Activated naive CD4-positive, alpha-beta T cell treated with anti-CD3 and anti-CD28 coated beads for 36 hours (primary cell): ENCODE measurements around the gene SNW1. TPM values are rescaled to one million over a fixed set of nuclear protein-coding genes. Genes with fewer than 3 reads are reported as not detected.
A peak's percentile ranks its signal among the peaks of the same experiment; 100 is the strongest.
"Not testable (repeated sequence)": the region's sequence is repeated elsewhere in the genome, so short reads cannot be mapped to it uniquely, and the experiment has no call there.

Experiments
- CTCF ChIA-PET: fragments of 350-600 bp; sonication (Branson Sonifier 250); formaldehyde crosslinking; loops from one replicate; lab custom pipeline; 2021; ENCODE audit warnings: antibody characterized with exemption; lab: Charles Lee
- DNase-seq: peaks from one replicate; pipeline ENCODE4 v3.0.0-alpha.2; 2020
- H3K27ac Mint-ChIP-seq: one replicate; pipeline ENCODE4 v1.8.0; 2021; ENCODE audit warnings: mild to moderate bottlenecking, mixed read lengths
- H3K27me3 Mint-ChIP-seq: one replicate; pipeline ENCODE4 v1.8.0; 2021; ENCODE audit warnings: low read depth, mixed read lengths
- H3K36me3 Mint-ChIP-seq: one replicate; pipeline ENCODE4 v1.8.0; 2021; ENCODE audit warnings: low read depth, mixed read lengths
- H3K4me1 Mint-ChIP-seq: one replicate; pipeline ENCODE4 v1.8.0; 2021; ENCODE audit warnings: low read depth, mixed read lengths
- H3K4me3 Mint-ChIP-seq: one replicate; pipeline ENCODE4 v1.8.0; 2021; ENCODE audit warnings: mild to moderate bottlenecking, moderate library complexity, mixed read lengths
- H3K9me3 Mint-ChIP-seq: one replicate; pipeline ENCODE4 v1.8.0; 2021; ENCODE audit warnings: mixed read lengths
- intact Hi-C: fragments of 100-400 bp; cut with micrococcal nuclease; formaldehyde crosslinking; loops from one replicate; pipeline ENCODE4 v1.15.1; 2023
- total RNA-seq, 2 experiments: library from RNA; stranded (reverse); gene quantifications; one replicate each; pipeline ENCODE4 v1.2.3, GENCODE V29; 2021

Gene SNW1
- total RNA-seq: 100 to 1,000 TPM; 117 to 129 TPM

- intact Hi-C loops: loop anchor here (1.0 to 5.0 kb wide), 8 partner anchors 40 to 662 kb away; partner anchors contain the start of genes ADCK1, ALKBH1, CIPC and GSTZ1
- Mint-ChIP-seq H3K27ac (peak within 1 kb of the TSS; percentile 95), H3K27me3 (no peaks in the 10 kb centered on the region), H3K36me3 (peaks cover 17% of the 10 kb centered on the region), H3K9me3 (no peaks in the 10 kb centered on the region), H3K4me3 (peak within 1 kb of the TSS; percentile 94), H3K4me1 (peaks cover 32% of the 10 kb centered on the region)
- CTCF ChIA-PET: interaction anchor here (0.6 to 1.7 kb wide), 3 partner anchors 19 to 643 kb away, joined by 4 to 6 read pairs (median 4); partner anchors contain the start of gene ADCK1
- peak; percentile 95 for DNase-seq
Measured at GRCh38 chr14:77760381-77761204, at the start of gene SNW1. Gene SNW1 (minus strand): TSS chr14:77761156. CDS start chr14:77761127, 29 bp downstream.

GRCh38 chr14:77809011-77809410, 48.1 kb upstream of the SNW1 start:
- Mint-ChIP-seq H3K9me3 (no peaks in the 10 kb centered on the region), H3K27ac (no peak overlapping the region), H3K4me1 (no peaks in the 10 kb centered on the region), H3K36me3 (no peaks in the 10 kb centered on the region), H3K27me3 (no peaks in the 10 kb centered on the region), H3K4me3 (no peak overlapping the region)
- CTCF ChIA-PET: no interaction called here
- no peak for DNase-seq
- intact Hi-C loops: no loop called here

GRCh38 chr14:77808250-77808649, 47.3 kb upstream of the SNW1 start:
- Mint-ChIP-seq H3K27me3 (no peaks in the 10 kb centered on the region), H3K9me3 (no peaks in the 10 kb centered on the region), H3K4me1 (no peaks in the 10 kb centered on the region), H3K36me3 (no peaks in the 10 kb centered on the region), H3K4me3 (no peak overlapping the region), H3K27ac (no peak overlapping the region)
- CTCF ChIA-PET: no interaction called here
- intact Hi-C loops: no loop called here
- DNase-seq: no peak

GRCh38 chr14:77805706-77806105, 44.8 kb upstream of the SNW1 start:
- no peaks in the 10 kb centered on the region for H3K9me3 Mint-ChIP-seq
- no peaks in the 10 kb centered on the region for H3K4me1 Mint-ChIP-seq
- no peak overlapping the region for H3K27ac Mint-ChIP-seq
- no peaks in the 10 kb centered on the region for H3K27me3 Mint-ChIP-seq
- H3K4me3 Mint-ChIP-seq: no peak overlapping the region
- intact Hi-C loops: no loop called here
- H3K36me3 Mint-ChIP-seq: no peaks in the 10 kb centered on the region
- CTCF ChIA-PET: no interaction called here
- DNase-seq: no peak

- H3K9me3 Mint-ChIP-seq: no peaks in the 10 kb centered on the region
- no peaks in the 10 kb centered on the region for H3K36me3 Mint-ChIP-seq
- H3K4me3 Mint-ChIP-seq: no peak overlapping the region
- CTCF ChIA-PET: interaction anchor here (0.6 kb wide), 1 partner anchor 947 kb away, joined by 3 read pairs; no protein-coding TSS in a partner anchor
- H3K4me1 Mint-ChIP-seq: peaks cover 6% of the 10 kb centered on the region
- H3K27ac Mint-ChIP-seq: no peak overlapping the region
- H3K27me3 Mint-ChIP-seq: no peaks in the 10 kb centered on the region
- intact Hi-C loops: loop anchor here (1.0 kb wide), 2 partner anchors 149 to 503 kb away; no protein-coding TSS in a partner anchor
- DNase-seq: peak; percentile 64
Measured at GRCh38 chr14:77804592-77804991, 43.6 kb upstream of the SNW1 start.

- no peaks in the 10 kb centered on the region for H3K27me3 Mint-ChIP-seq
- H3K9me3 Mint-ChIP-seq: no peaks in the 10 kb centered on the region
- peaks cover 8% of the 10 kb centered on the region for H3K4me1 Mint-ChIP-seq
- no peak for DNase-seq
- intact Hi-C loops: loop anchor here (1.0 to 2.0 kb wide), 8 partner anchors 40 to 703 kb away; partner anchors contain the start of genes ALKBH1, CIPC, GSTZ1 and SAMD15
- H3K36me3 Mint-ChIP-seq: no peaks in the 10 kb centered on the region
- H3K27ac Mint-ChIP-seq: no peak overlapping the region
- peak overlapping the region; percentile 86 for H3K4me3 Mint-ChIP-seq
- CTCF ChIA-PET: interaction anchor here (1.1 to 1.3 kb wide), 2 partner anchors 13 to 94 kb away, joined by 3 to 4 read pairs; no protein-coding TSS in a partner anchor
Measured at GRCh38 chr14:77800814-77801213, 39.9 kb upstream of the SNW1 start.

- CTCF ChIA-PET: interaction anchor here (0.6 to 1.3 kb wide), 3 partner anchors 14 to 39 kb away, joined by 3 to 6 read pairs (median 4); partner anchors contain the start of gene SNW1
- Mint-ChIP-seq H3K36me3 (no peaks in the 10 kb centered on the region), H3K9me3 (no peaks in the 10 kb centered on the region), H3K4me1 (peaks cover 12% of the 10 kb centered on the region), H3K27me3 (no peaks in the 10 kb centered on the region), H3K4me3 (peak within 1 kb of the TSS; percentile 86), H3K27ac (peak within 1 kb of the TSS; percentile 84)
- DNase-seq: peak; percentile 91
- intact Hi-C loops: loop anchor here (1.0 to 2.0 kb wide), 8 partner anchors 39 to 702 kb away; partner anchors contain the start of genes ALKBH1, CIPC, GSTZ1 and SAMD15
Measured at GRCh38 chr14:77799863-77800730, 39.1 kb upstream of the SNW1 start, which contains the start of gene ADCK1. Gene ADCK1 (plus strand): TSS chr14:77800109. CDS start chr14:77818979, 18,870 bp downstream.

- H3K9me3 Mint-ChIP-seq, H3K36me3 Mint-ChIP-seq, DNase-seq, H3K27me3 Mint-ChIP-seq, intact Hi-C loops: not testable (repeated sequence)
- CTCF ChIA-PET: interaction anchor here (0.6 to 1.3 kb wide), 2 partner anchors 33 to 38 kb away, joined by 3 to 6 read pairs; partner anchors contain the start of gene SNW1
- peaks cover 12% of the 10 kb centered on the region for H3K4me1 Mint-ChIP-seq
- peak overlapping the region; percentile 69 for H3K27ac Mint-ChIP-seq
- peak overlapping the region; percentile 86 for H3K4me3 Mint-ChIP-seq
Measured at GRCh38 chr14:77799456-77799855, 38.5 kb upstream of the SNW1 start.

- Mint-ChIP-seq H3K4me1 (peaks cover 4% of the 10 kb centered on the region), H3K27me3 (peaks cover 5% of the 10 kb centered on the region), H3K4me3 (no peak overlapping the region), H3K36me3 (no peaks in the 10 kb centered on the region), H3K27ac (no peak overlapping the region), H3K9me3 (no peaks in the 10 kb centered on the region)
- DNase-seq: no peak
- intact Hi-C loops: no loop called here
- CTCF ChIA-PET: no interaction called here
Measured at GRCh38 chr14:77794357-77794756, 33.4 kb upstream of the SNW1 start.

GRCh38 chr14:77793255-77793654, 32.3 kb upstream of the SNW1 start:
- H3K27ac Mint-ChIP-seq, DNase-seq, H3K4me3 Mint-ChIP-seq, H3K9me3 Mint-ChIP-seq, H3K36me3 Mint-ChIP-seq, intact Hi-C loops, H3K4me1 Mint-ChIP-seq, H3K27me3 Mint-ChIP-seq: not testable (repeated sequence)
- CTCF ChIA-PET: interaction anchor here (0.9 kb wide), 1 partner anchor 31 kb away, joined by 4 read pairs; no protein-coding TSS in a partner anchor

- Mint-ChIP-seq H3K4me3 (no peak overlapping the region), H3K36me3 (no peaks in the 10 kb centered on the region), H3K4me1 (peaks cover 4% of the 10 kb centered on the region), H3K27ac (no peak overlapping the region), H3K27me3 (peaks cover 5% of the 10 kb centered on the region), H3K9me3 (no peaks in the 10 kb centered on the region)
- DNase-seq: no peak
- CTCF ChIA-PET: no interaction called here
- intact Hi-C loops: no loop called here
Measured at GRCh38 chr14:77791225-77791600, 30.3 kb upstream of the SNW1 start.
